Jurkat, Clone E6-1 (cell line): ENCODE data around the gene ANKRD35.
"Not testable (repeated sequence)": the region's sequence is repeated elsewhere in the genome, so short reads cannot be mapped to it uniquely, and the experiment has no call there.

Source experiments
- DNase-seq: peaks from one replicate; pipeline ENCODE4 v3.0.0-alpha.2; 2011; ENCODE audit warnings: low read depth, low spot score
- H3K4me3 ChIP-seq: 2 replicates; pipeline ENCODE4 v1.5.1; 2011; ENCODE audit warnings: mild to moderate bottlenecking, low read length, control low read depth, moderate library complexity

The ANKRD35 gene

GRCh38 chr1:145859491-145860023, 26.1 kb downstream of the ANKRD35 start:
- H3K4me3 ChIP-seq, result peak overlapping the region; percentile 82
- DNase-seq, result peak; percentile 52

GRCh38 chr1:145858901-145859490, 26.7 kb downstream of the ANKRD35 start, which contains the start of gene PIAS3:
Gene PIAS3 (minus strand): TSS chr1:145859081. CDS start chr1:145858990, 91 bp downstream.
- H3K4me3 ChIP-seq, result peak within 1 kb of the TSS; percentile 82
- peak; percentile 74 for DNase-seq

GRCh38 chr1:145858238-145858900, 27.3 kb downstream of the ANKRD35 start:
- peak overlapping the region; percentile 82 for H3K4me3 ChIP-seq
- peak; percentile 59 for DNase-seq

GRCh38 chr1:145857170-145857569, 28.5 kb downstream of the ANKRD35 start:
- DNase-seq, result no peak
- H3K4me3 ChIP-seq, result no peak overlapping the region

- no peak for DNase-seq
- H3K4me3 ChIP-seq, result no peak overlapping the region
Measured at GRCh38 chr1:145855426-145855948, 30.2 kb downstream of the ANKRD35 start.

GRCh38 chr1:145849356-145850160, 36.1 kb downstream of the ANKRD35 start:
- DNase-seq, result no peak
- no peak overlapping the region for H3K4me3 ChIP-seq

- H3K4me3 ChIP-seq, result no peak overlapping the region
- no peak for DNase-seq
Measured at GRCh38 chr1:145847827-145848226, 37.8 kb downstream of the ANKRD35 start.

- DNase-seq, result no peak
- peak overlapping the region; percentile 73 for H3K4me3 ChIP-seq
Measured at GRCh38 chr1:145846201-145846612, 39.5 kb downstream of the ANKRD35 start.

GRCh38 chr1:145845514-145846161, 40.0 kb downstream of the ANKRD35 start, which contains the start of gene NUDT17:
Gene NUDT17 (plus strand): TSS chr1:145845630. CDS start chr1:145845641, 11 bp downstream.
- DNase-seq, result peak; percentile 49

GRCh38 chr1:145845144-145845513, 40.5 kb downstream of the ANKRD35 start:
- DNase-seq, result no peak
- H3K4me3 ChIP-seq, result peak overlapping the region; percentile 73

More at GRCh38 chr1:145845514-145846161, 40.0 kb downstream of the ANKRD35 start, which contains the start of gene NUDT17:
- H3K4me3 ChIP-seq, result peak within 1 kb of the TSS; percentile 73

GRCh38 chr1:145843031-145843430, 42.6 kb downstream of the ANKRD35 start:
- no peak overlapping the region for H3K4me3 ChIP-seq
- no peak for DNase-seq

- DNase-seq, result no peak
- H3K4me3 ChIP-seq, result no peak overlapping the region
Measured at GRCh38 chr1:145837656-145838055, 48.0 kb downstream of the ANKRD35 start.

- not testable (repeated sequence) for H3K4me3 ChIP-seq, DNase-seq
Measured at GRCh38 chr1:145830810-145831209, 54.9 kb downstream of the ANKRD35 start.

GRCh38 chr1:145828367-145829026, 57.2 kb downstream of the ANKRD35 start:
- H3K4me3 ChIP-seq, result no peak overlapping the region
- DNase-seq, result no peak

GRCh38 chr1:145827966-145828365, 57.7 kb downstream of the ANKRD35 start:
- no peak for DNase-seq

GRCh38 chr1:145826030-145826429, 59.6 kb downstream of the ANKRD35 start:
- DNase-seq, result no peak
- no peak overlapping the region for H3K4me3 ChIP-seq

More at GRCh38 chr1:145827966-145828365, 57.7 kb downstream of the ANKRD35 start:
- H3K4me3 ChIP-seq, result no peak overlapping the region

- H3K4me3 ChIP-seq, result peak overlapping the region; percentile 99
- no peak for DNase-seq
Measured at GRCh38 chr1:145824499-145824842, 61.2 kb downstream of the ANKRD35 start.
